ENCODE data around the gene AMBRA1.

GRCh38 chr11:46417711-46418110 lies 176.1 kb downstream of the AMBRA1 start:
- TF ChIP-seq CTCF (conservative IDR thresholded peaks at IDR 0.05; ENCODE audit: low read length) (no peak), EZH2phosphoT487 (IDR thresholded peaks at IDR 0.05; ENCODE audit: borderline replicate concordance, low read depth, low read length) (no peak)
